ENCODE results near the gene SEPTIN11. TPM values are rescaled to one million over a fixed set of nuclear protein-coding genes. Genes with fewer than 3 reads are reported as not detected.

SEPTIN11 gene
- total and polyA plus RNA-seq, 2 of the 8 experiments (the other 6 are each of a cell fraction or from before 2014, with no cell fraction given), result 32.2 to 110 TPM

- no peak overlapping the region for H2BK15ac ChIP-seq (ENCODE audit: low read length)
- H2BK12ac ChIP-seq (ENCODE audit: low read depth, low read length), result no peak overlapping the region
- H3K79me2 ChIP-seq (ENCODE audit: control insufficient read depth in 1 of 2, insufficient read depth in 2 of 2, low read length in 2 of 2), result no peaks in the 10 kb centered on the region
- no peaks in the 10 kb centered on the region for H3K4me1 ChIP-seq (replicated peaks in 1 of 4; ENCODE audit: control insufficient read depth in 3 of 4, insufficient read depth in 4 of 4, low read length in 3 of 4)
- H3K4ac ChIP-seq (replicated peaks; ENCODE audit: insufficient read length, low read depth, low read length), result no peak overlapping the region
- no peak overlapping the region for H3K23ac ChIP-seq (ENCODE audit: insufficient read length)
- WGBS, 2 experiments (ENCODE audit: extremely low coverage in 1 of 2, insufficient coverage in 1 of 2, insufficient read length in 1 of 2, insufficient replicate concordance in 2 of 2, low coverage in 1 of 2, low lambda C conversion rate in 2 of 2, missing lambda C conversion rate in 1 of 2), result 94% methylated on average over 6 of the region's 6 CpGs; no CpG with 5 or more reads in 1 of the 2 experiments
- FAIRE-seq (no peak), DNase-seq (ENCODE audit: low read depth in 1 of 2, low spot score in 2 of 2) (no peak)
- H3K56ac ChIP-seq (replicated peaks; ENCODE audit: insufficient read length, low read depth, low read length), result no peak overlapping the region
- H4K20me1 ChIP-seq (replicated peaks in 1 of 2; ENCODE audit: control insufficient read depth in 1 of 2, insufficient read depth in 2 of 2, low read length in 2 of 2), result no peaks in the 10 kb centered on the region
- H4K91ac ChIP-seq (replicated peaks; ENCODE audit: insufficient read length, low read length), result no peak overlapping the region
- H3K4me3 ChIP-seq (ENCODE audit: extremely low read depth in 1 of 4, insufficient read depth in 2 of 4, low read depth in 3 of 4, low read length in 4 of 4), result no peak overlapping the region
- no peak overlapping the region for H3K4me2 ChIP-seq (ENCODE audit: insufficient read depth in 1 of 2, low read depth in 2 of 2, low read length in 2 of 2)
- no peak overlapping the region for H2AFZ ChIP-seq (ENCODE audit: low read length)
- H3K14ac ChIP-seq (ENCODE audit: insufficient read length), result no peak overlapping the region
- no peaks in the 10 kb centered on the region for H3K23me2 ChIP-seq (ENCODE audit: low read depth, low read length)
- no peaks in the 10 kb centered on the region for H3K27me3 ChIP-seq (replicated peaks in 1 of 4; ENCODE audit: control insufficient read depth in 3 of 4, extremely low read depth in 1 of 4, insufficient read depth in 3 of 4, low read length in 3 of 4)
- ChIA-PET POLR2A (ENCODE audit: partially characterized antibody) (no interaction called here), CTCF (ENCODE audit: partially characterized antibody) (no interaction called here)
- H3K9me3 ChIP-seq (ENCODE audit: insufficient read depth in 2 of 2, low read depth in 1 of 2, low read length in 1 of 2), result no peaks in the 10 kb centered on the region
- no peak overlapping the region for H4K5ac ChIP-seq (ENCODE audit: insufficient read length, low read depth, low read length)
- no peak overlapping the region for H3K18ac ChIP-seq (ENCODE audit: extremely low read depth, low read length)
- no peak overlapping the region; the same call in 1 of the 2 replicates for H4K8ac ChIP-seq (ENCODE audit: extremely low read depth, insufficient read depth, low read length)
- H2BK5ac ChIP-seq (ENCODE audit: low read depth, low read length), result no peak overlapping the region
- no peak overlapping the region for H2BK120ac ChIP-seq (replicated peaks; ENCODE audit: low read depth, low read length)
- H3K79me1 ChIP-seq (ENCODE audit: low read depth, low read length), result no peaks in the 10 kb centered on the region
- no peaks in the 10 kb centered on the region for H3K36me3 ChIP-seq (ENCODE audit: control insufficient read depth in 2 of 4, insufficient read depth in 4 of 4, low read length in 3 of 4)
- TF ChIP-seq RAD21 (IDR thresholded peaks at IDR 0.05 in 1 of 2, conservative IDR thresholded peaks at IDR 0.05 in 1 of 2; ENCODE audit: low read depth in 2 of 2, low read length in 2 of 2), result no peak
- no peak overlapping the region for H3K27ac ChIP-seq (ENCODE audit: low read depth, low read length)
- no peak overlapping the region for H2BK20ac ChIP-seq (ENCODE audit: low read length)
- no peak overlapping the region for H3K9ac ChIP-seq (replicated peaks in 1 of 4; ENCODE audit: extremely low read depth in 1 of 4, low read depth in 3 of 4, low read length in 3 of 4)
- no peak overlapping the region for H2AK5ac ChIP-seq (ENCODE audit: low read depth, low read length)
Observed at GRCh38 chr4:76926841-76927240, 22.7 kb upstream of the SEPTIN11 start.
